ENCODE measurements around the gene HDAC11. TPM values are rescaled to one million over a fixed set of nuclear protein-coding genes. Genes with fewer than 3 reads are reported as not detected.

HDAC11 gene
- total RNA-seq, 2 experiments from 2014 or later: 4.5 to 4.6 TPM

- H3K27me3 ChIP-seq (ENCODE audit: control insufficient read depth in 1 of 2, insufficient read depth in 2 of 2, low read length in 2 of 2): no peaks in the 10 kb centered on the region
- Mint-ChIP-seq H3K9me3 (no peaks in the 10 kb centered on the region), H3K4me3 (no peak overlapping the region), H3K27me3 (no peaks in the 10 kb centered on the region), H3K4me1 (ENCODE audit: low read depth) (no peaks in the 10 kb centered on the region), H3K36me3 (ENCODE audit: low read depth) (no peaks in the 10 kb centered on the region), H3K27ac (no peak overlapping the region)
- DNase-seq (no peak), ATAC-seq (ENCODE audit: poor library complexity) (no peak)
- no peak overlapping the region for H3K27ac ChIP-seq (ENCODE audit: low read depth in 1 of 2, low read length in 2 of 2)
- no peak overlapping the region for H3K4me3 ChIP-seq (ENCODE audit: low read length)
- intact Hi-C loops (cut with DNase I, micrococcal nuclease): no loop called here
- no peaks in the 10 kb centered on the region for H3K9me3 ChIP-seq (ENCODE audit: control insufficient read depth in 1 of 2, insufficient read depth in 1 of 2, low read length in 2 of 2)
- H3K36me3 ChIP-seq (ENCODE audit: insufficient read depth, low read length): no peaks in the 10 kb centered on the region
- POLR2A ChIA-PET: no interaction called here
- CTCF ChIA-PET: no interaction called here
- no peaks in the 10 kb centered on the region for H3K4me1 ChIP-seq (ENCODE audit: insufficient read depth, low read length)
- no peak for TF ChIP-seq CTCF (IDR thresholded peaks at IDR 0.05)
These were observed 29.7 kb downstream of the HDAC11 start for GRCh38 chr3:13509816-13510192.

- no peaks in the 10 kb centered on the region for H3K4me1 Mint-ChIP-seq (ENCODE audit: low read depth)
- no peak overlapping the region for H3K27ac ChIP-seq (ENCODE audit: low read depth in 1 of 2, low read length in 2 of 2)
- no peaks in the 10 kb centered on the region for H3K27me3 ChIP-seq (ENCODE audit: control insufficient read depth in 1 of 2, insufficient read depth in 2 of 2, low read length in 2 of 2)
- H3K27ac Mint-ChIP-seq: no peak overlapping the region
- TF ChIP-seq CTCF (IDR thresholded peaks at IDR 0.05): no peak
- POLR2A ChIA-PET: no interaction called here
- H3K36me3 ChIP-seq (ENCODE audit: insufficient read depth, low read length): no peaks in the 10 kb centered on the region
- H3K4me3 ChIP-seq (ENCODE audit: low read length): no peak overlapping the region
- CTCF ChIA-PET: no interaction called here
- DNase-seq (no peak), ATAC-seq (ENCODE audit: poor library complexity) (no peak)
- H3K4me1 ChIP-seq (ENCODE audit: insufficient read depth, low read length): no peaks in the 10 kb centered on the region
- intact Hi-C loops (cut with DNase I, micrococcal nuclease): no loop called here
- no peaks in the 10 kb centered on the region for H3K9me3 Mint-ChIP-seq
- no peaks in the 10 kb centered on the region for H3K9me3 ChIP-seq (ENCODE audit: control insufficient read depth in 1 of 2, insufficient read depth in 1 of 2, low read length in 2 of 2)
- H3K4me3 Mint-ChIP-seq: no peak overlapping the region
- H3K36me3 Mint-ChIP-seq (ENCODE audit: low read depth): no peaks in the 10 kb centered on the region
- no peaks in the 10 kb centered on the region for H3K27me3 Mint-ChIP-seq
These were observed 32.3 kb downstream of the HDAC11 start for GRCh38 chr3:13512451-13512850.

GRCh38 chr3:13513051-13513912 is 33.2 kb downstream of the HDAC11 start:
- no peak for TF ChIP-seq CTCF (IDR thresholded peaks at IDR 0.05)
- no peak overlapping the region for H3K27ac ChIP-seq (ENCODE audit: low read depth in 1 of 2, low read length in 2 of 2)

More at GRCh38 chr3:13513051-13513912, 33.2 kb downstream of the HDAC11 start:
- Mint-ChIP-seq H3K27ac (no peak overlapping the region), H3K27me3 (no peaks in the 10 kb centered on the region), H3K9me3 (no peaks in the 10 kb centered on the region), H3K4me3 (no peak overlapping the region), H3K4me1 (ENCODE audit: low read depth) (no peaks in the 10 kb centered on the region), H3K36me3 (ENCODE audit: low read depth) (no peaks in the 10 kb centered on the region)
- no peaks in the 10 kb centered on the region for H3K4me1 ChIP-seq (ENCODE audit: insufficient read depth, low read length)
- H3K27me3 ChIP-seq (ENCODE audit: control insufficient read depth in 1 of 2, insufficient read depth in 2 of 2, low read length in 2 of 2): no peaks in the 10 kb centered on the region
- H3K4me3 ChIP-seq (ENCODE audit: low read length): no peak overlapping the region
- no peaks in the 10 kb centered on the region for H3K36me3 ChIP-seq (ENCODE audit: insufficient read depth, low read length)
- intact Hi-C loops (cut with DNase I, micrococcal nuclease): no loop called here
- DNase-seq (no peak), ATAC-seq (ENCODE audit: poor library complexity) (no peak)
- ChIA-PET CTCF (no interaction called here), POLR2A (no interaction called here)
- H3K9me3 ChIP-seq (ENCODE audit: control insufficient read depth in 1 of 2, insufficient read depth in 1 of 2, low read length in 2 of 2): no peaks in the 10 kb centered on the region

All from CD4-positive, alpha-beta T cell (primary cell).